Panc1 (cell line): Measurements from ENCODE around the gene ATXN1L. TPM values are rescaled to one million over a fixed set of nuclear protein-coding genes. Genes with fewer than 3 reads are reported as not detected.

ENCODE experiments used
- ATAC-seq: fragments of 200-7000 bp; cut with Tn5 transposase; 2 replicates; pipeline ENCODE4 v1.9.1; 2020; ENCODE audit warnings: mild to moderate bottlenecking, moderate library complexity
- BruUV-seq: library from RNA; stranded (reverse); fragments of 400-500 nt; replicated peaks from 2 replicates; lab custom pipeline; 2021; lab: Mats Ljungman, UMichigan
- CTCF ChIA-PET: fragments of 300-600 bp; sonication (Branson Sonifier 250); formaldehyde crosslinking; loops from one replicate; lab custom pipeline; 2022; ENCODE audit warnings: antibody characterized with exemption; lab: Charles Lee
- POLR2A ChIA-PET: fragments of 300-600 bp; sonication (Branson Sonifier 250); formaldehyde crosslinking; loops from one replicate; lab custom pipeline; 2022; ENCODE audit warnings: antibody characterized with exemption; lab: Charles Lee
- DNase-seq: peaks from one replicate; pipeline ENCODE4 v3.0.0-alpha.2; 2010; ENCODE audit warnings: low read depth, low spot score
- H3K27ac ChIP-seq: 2 replicates; pipeline ENCODE4 v1.5.1; 2011; ENCODE audit warnings: mild to moderate bottlenecking, low read length, inconsistent platforms
- H3K27me3 ChIP-seq: fragments of 200-500 bp; sonication (Bioruptor generic); 2 replicates; pipeline ENCODE4 v1.6.0; 2014; ENCODE audit warnings: low read length, inconsistent platforms; ENCODE audit not compliant: control insufficient read depth, insufficient read depth
- H3K36me3 ChIP-seq: fragments of 200-500 bp; sonication (Bioruptor generic); 2 replicates; pipeline ENCODE4 v1.5.1; 2014; ENCODE audit warnings: inconsistent platforms, mild to moderate bottlenecking, low read length, moderate library complexity; ENCODE audit not compliant: control insufficient read depth, insufficient read depth
- H3K4me1 ChIP-seq: 2 replicates; pipeline ENCODE4 v1.5.1; 2011; ENCODE audit warnings: inconsistent platforms, mild to moderate bottlenecking, low read length, moderate library complexity; ENCODE audit not compliant: control insufficient read depth, insufficient read depth
- H3K4me3 ChIP-seq, 2 experiments: 2 replicates each; pipeline ENCODE4 v1.5.1; 2011 to 2012; ENCODE audit warnings: low read depth in 2 of 2, low read length in 2 of 2, mild to moderate bottlenecking in 2 of 2, inconsistent platforms in 1 of 2, moderate library complexity in 1 of 2
- H3K9me3 ChIP-seq: fragments of 200-500 bp; sonication (Bioruptor generic); 2 replicates; pipeline ENCODE4 v1.5.1; 2014; ENCODE audit warnings: low read depth, mild to moderate bottlenecking, inconsistent platforms, low read length, moderate library complexity; ENCODE audit not compliant: control insufficient read depth, insufficient read depth
- POLR2AphosphoS5 ChIP-seq: IDR thresholded peaks from 2 replicates; pipeline ENCODE4 v1.6.1; 2012; ENCODE audit warnings: mild to moderate bottlenecking, low read depth, low read length, moderate library complexity
- SIN3A ChIP-seq: IDR thresholded peaks from 2 replicates; pipeline ENCODE4 v1.6.1; 2012; ENCODE audit warnings: low read depth, mild to moderate bottlenecking, low read length, moderate library complexity, borderline replicate concordance; ENCODE audit not compliant: insufficient read depth
- TCF7L2 ChIP-seq: IDR thresholded peaks from 2 replicates; pipeline ENCODE4 v1.6.1; 2011; ENCODE audit warnings: mild to moderate bottlenecking, low read depth, low read length, inconsistent platforms
- in situ Hi-C: cut with HindIII; loops from 2 replicates; pipeline ENCODE4 v1.10.0; 2016; ENCODE audit warnings: low sequenced_read_pairs, low pct_unique_long_range_greater_than_20kb
- intact Hi-C: fragments of 100-400 bp; cut with micrococcal nuclease; formaldehyde crosslinking; loops from one replicate; pipeline ENCODE4 v1.10.0; 2022; ENCODE audit not compliant: unreplicated experiment
- total RNA-seq: library from RNA; stranded (reverse); gene quantifications from one replicate; pipeline ENCODE4 v1.2.1, GENCODE V29; 2021; ENCODE audit not compliant: unreplicated experiment
- TF ChIP-seq, protein P1 (sequence below), 2 experiments: IDR thresholded peaks; 2 replicates each; pipeline ENCODE4 v1.6.1; 2011 to 2012; ENCODE audit warnings: low read depth in 2 of 2, control low read depth in 1 of 2, low read length in 1 of 2, mild to moderate bottlenecking in 1 of 2, moderate library complexity in 1 of 2; ENCODE audit not compliant: insufficient read depth in 1 of 2
- TF ChIP-seq, protein P2 (sequence below): fragments of 450-650 bp; IDR thresholded peaks from 2 replicates; pipeline ENCODE4 v1.5.1; 2017; ENCODE audit warnings: mild to moderate bottlenecking

Gene ATXN1L
- total RNA-seq, 1 experiment from 2014 or later, result 17.3 TPM

DNA sequence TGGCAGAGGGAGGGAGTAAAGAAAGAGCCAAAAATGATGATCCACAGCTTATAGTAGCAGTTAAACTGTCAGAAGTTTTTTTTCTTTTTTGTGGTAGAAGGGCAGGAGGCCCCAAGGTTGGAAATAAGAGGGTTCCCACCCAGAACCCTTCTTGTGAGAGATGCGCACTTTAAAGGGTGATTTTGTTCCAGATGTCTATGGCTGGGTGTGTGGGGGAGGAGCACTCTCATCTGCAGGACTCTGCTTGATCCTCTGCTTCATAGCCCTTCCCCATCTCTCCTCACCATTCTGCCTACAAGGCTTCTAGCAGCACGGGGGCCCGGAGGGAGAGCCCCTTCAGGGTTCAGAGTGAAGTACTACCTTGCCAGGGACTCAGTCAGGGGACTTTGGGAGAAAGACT, 6.4 kb downstream of the ATXN1L start:
- Histone ChIP-seq H3K27ac (no peak overlapping the region), H3K27me3 (no peaks in the 10 kb centered on the region), H3K9me3 (no peaks in the 10 kb centered on the region), H3K4me3 (no peak overlapping the region), H3K4me1 (no peaks in the 10 kb centered on the region; the same call in 1 of the 2 replicates), H3K36me3 (peaks cover 2% of the 10 kb centered on the region)
- ChIA-PET POLR2A (interaction anchor here (0.6 kb wide), 2 partner anchors 51 to 895 kb away, joined by 3 to 6 read pairs; no protein-coding TSS in a partner anchor), CTCF (no interaction called here)
- no peak; the same call in 1 of the 2 replicates for ATAC-seq
- no peak for DNase-seq
- TF ChIP-seq, protein P1, sequence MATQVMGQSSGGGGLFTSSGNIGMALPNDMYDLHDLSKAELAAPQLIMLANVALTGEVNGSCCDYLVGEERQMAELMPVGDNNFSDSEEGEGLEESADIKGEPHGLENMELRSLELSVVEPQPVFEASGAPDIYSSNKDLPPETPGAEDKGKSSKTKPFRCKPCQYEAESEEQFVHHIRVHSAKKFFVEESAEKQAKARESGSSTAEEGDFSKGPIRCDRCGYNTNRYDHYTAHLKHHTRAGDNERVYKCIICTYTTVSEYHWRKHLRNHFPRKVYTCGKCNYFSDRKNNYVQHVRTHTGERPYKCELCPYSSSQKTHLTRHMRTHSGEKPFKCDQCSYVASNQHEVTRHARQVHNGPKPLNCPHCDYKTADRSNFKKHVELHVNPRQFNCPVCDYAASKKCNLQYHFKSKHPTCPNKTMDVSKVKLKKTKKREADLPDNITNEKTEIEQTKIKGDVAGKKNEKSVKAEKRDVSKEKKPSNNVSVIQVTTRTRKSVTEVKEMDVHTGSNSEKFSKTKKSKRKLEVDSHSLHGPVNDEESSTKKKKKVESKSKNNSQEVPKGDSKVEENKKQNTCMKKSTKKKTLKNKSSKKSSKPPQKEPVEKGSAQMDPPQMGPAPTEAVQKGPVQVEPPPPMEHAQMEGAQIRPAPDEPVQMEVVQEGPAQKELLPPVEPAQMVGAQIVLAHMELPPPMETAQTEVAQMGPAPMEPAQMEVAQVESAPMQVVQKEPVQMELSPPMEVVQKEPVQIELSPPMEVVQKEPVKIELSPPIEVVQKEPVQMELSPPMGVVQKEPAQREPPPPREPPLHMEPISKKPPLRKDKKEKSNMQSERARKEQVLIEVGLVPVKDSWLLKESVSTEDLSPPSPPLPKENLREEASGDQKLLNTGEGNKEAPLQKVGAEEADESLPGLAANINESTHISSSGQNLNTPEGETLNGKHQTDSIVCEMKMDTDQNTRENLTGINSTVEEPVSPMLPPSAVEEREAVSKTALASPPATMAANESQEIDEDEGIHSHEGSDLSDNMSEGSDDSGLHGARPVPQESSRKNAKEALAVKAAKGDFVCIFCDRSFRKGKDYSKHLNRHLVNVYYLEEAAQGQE (IDR thresholded peaks at IDR 0.05; ENCODE audit: insufficient read depth in 1 of 2, low read depth in 2 of 2, low read length in 1 of 2), result no peak
- TF ChIP-seq, protein P2, sequence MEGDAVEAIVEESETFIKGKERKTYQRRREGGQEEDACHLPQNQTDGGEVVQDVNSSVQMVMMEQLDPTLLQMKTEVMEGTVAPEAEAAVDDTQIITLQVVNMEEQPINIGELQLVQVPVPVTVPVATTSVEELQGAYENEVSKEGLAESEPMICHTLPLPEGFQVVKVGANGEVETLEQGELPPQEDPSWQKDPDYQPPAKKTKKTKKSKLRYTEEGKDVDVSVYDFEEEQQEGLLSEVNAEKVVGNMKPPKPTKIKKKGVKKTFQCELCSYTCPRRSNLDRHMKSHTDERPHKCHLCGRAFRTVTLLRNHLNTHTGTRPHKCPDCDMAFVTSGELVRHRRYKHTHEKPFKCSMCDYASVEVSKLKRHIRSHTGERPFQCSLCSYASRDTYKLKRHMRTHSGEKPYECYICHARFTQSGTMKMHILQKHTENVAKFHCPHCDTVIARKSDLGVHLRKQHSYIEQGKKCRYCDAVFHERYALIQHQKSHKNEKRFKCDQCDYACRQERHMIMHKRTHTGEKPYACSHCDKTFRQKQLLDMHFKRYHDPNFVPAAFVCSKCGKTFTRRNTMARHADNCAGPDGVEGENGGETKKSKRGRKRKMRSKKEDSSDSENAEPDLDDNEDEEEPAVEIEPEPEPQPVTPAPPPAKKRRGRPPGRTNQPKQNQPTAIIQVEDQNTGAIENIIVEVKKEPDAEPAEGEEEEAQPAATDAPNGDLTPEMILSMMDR, result no peak
- TF ChIP-seq POLR2AphosphoS5 (no peak), SIN3A (no peak), TCF7L2 (no peak)
- intact Hi-C loops, result no loop called here
- in situ Hi-C loops, result no loop called here
- no TSS peak for BruUV-seq

GRCh38 chr16:71852561-71852960, 6.8 kb downstream of the ATXN1L start:
- no peaks in the 10 kb centered on the region for H3K9me3 ChIP-seq
- H3K27me3 ChIP-seq, result no peaks in the 10 kb centered on the region
- no peak for TF ChIP-seq SIN3A
- TF ChIP-seq TCF7L2, result no peak
- TF ChIP-seq POLR2AphosphoS5, result no peak
- TF ChIP-seq, protein P2, result no peak
- TF ChIP-seq, protein P1 (IDR thresholded peaks at IDR 0.05; ENCODE audit: insufficient read depth in 1 of 2, low read depth in 2 of 2, low read length in 1 of 2), result no peak
- ChIA-PET CTCF (no interaction called here), POLR2A (interaction anchor here (0.6 kb wide), 1 partner anchor 52 kb away, joined by 3 read pairs; no protein-coding TSS in a partner anchor)
- DNase-seq, result no peak
- H3K27ac ChIP-seq, result no peak overlapping the region
- intact Hi-C loops (no loop called here), in situ Hi-C loops (no loop called here)
- H3K36me3 ChIP-seq, result peaks cover 2% of the 10 kb centered on the region
- ATAC-seq, result no peak
- no peak overlapping the region for H3K4me3 ChIP-seq
- no TSS peak for BruUV-seq
- no peaks in the 10 kb centered on the region; the same call in 1 of the 2 replicates for H3K4me1 ChIP-seq
